Measurements from ENCODE around the gene MATK. TPM values are rescaled to one million over a fixed set of nuclear protein-coding genes. Genes with fewer than 3 reads are reported as not detected.
A peak's percentile ranks its signal among the peaks of the same experiment; 100 is the strongest.
"Not testable (repeated sequence)": the region's sequence is repeated elsewhere in the genome, so short reads cannot be mapped to it uniquely, and the experiment has no call there.

MATK gene
- total RNA-seq, 1 donor from 2014 or later = 0.20 TPM

DNA sequence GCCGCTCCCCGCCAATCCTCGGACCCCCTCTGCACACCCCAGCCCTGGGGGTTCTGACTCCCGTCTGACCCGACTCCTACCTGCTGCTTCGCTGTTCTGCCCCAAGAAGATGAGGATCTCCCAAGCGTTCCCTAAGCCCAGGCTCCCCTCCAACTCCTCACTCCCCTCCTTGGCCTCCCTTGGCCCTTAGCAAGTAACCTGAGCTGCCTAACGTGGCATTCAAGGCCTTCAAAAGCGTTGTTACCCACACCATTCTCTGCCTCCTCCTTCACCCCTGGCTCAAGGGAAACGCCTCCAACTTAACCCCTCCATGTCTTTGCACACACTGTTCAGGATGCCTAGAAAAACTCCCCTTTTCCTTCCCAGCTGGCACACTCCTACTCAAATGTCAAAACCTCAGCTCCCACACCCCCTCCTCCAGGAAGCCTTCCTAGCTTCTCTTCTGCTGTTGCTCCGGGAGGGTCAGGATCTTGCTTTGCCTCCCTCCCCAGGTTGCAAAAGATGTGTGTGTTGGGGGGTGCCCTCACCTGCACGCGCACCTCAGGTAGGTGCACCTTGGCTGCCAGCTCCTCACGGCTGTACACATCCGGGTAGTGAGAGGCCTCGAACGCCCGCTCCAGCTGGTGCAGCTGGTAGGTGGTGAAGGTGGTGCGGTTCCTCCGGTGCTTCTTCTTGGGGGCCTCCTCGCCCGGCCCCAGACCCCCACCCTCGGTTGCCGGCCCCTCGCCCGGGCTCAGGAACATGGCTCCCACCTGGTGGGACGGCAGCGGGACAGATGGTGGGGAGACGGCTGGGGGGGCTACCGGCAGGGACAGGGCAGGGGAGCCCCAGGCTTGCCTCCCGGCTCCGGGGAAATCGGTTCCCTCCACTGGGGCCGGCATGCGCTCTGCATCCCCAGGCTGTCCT is 14.9 kb downstream of the MATK start:
- no peak for DNase-seq (ENCODE audit: low read depth in 2 of 2)

DNA sequence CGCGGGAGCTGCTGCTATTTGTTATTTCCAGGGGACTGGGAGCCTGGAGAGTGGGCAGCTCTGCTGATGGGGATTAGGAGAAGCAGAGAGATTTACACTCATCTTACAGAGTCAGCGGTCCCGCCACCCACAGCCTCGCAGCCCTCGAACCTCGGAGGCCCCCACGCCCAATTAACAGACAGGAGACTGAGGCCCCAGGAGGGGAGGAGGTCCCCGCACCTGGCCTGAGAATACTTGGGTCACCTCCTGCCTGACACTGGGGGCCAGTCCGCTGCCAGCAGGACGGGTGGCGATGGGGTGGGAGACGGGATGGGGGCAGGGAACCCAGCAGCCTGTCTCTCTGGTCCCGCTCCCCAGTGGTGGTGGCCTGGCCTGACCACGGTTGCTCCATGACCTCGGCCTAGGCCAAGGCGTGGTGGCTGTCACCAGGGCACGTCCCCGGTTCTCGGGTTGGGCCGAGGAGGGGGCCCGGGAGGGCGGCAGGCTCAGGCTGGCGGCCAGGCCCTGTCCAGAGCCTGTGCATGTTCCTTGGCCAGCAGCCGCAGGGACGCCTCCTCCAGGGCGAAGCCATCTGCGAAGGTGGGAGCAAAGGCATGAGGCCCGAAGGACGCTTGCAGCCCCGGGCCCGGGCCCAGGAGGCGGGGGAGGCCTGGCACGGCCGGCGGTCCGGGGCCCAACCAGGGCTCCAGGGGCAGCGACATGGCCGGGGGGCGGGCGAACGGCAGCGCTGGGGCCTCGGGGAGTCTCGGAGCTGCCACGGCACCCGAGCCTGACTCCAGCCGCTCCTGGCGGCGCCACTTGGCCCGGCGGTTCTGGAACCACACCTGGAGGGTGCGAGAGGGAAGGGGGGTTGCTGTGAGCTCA is 15.8 kb downstream of the MATK start:
- no peak for DNase-seq (ENCODE audit: low read depth in 2 of 2)

DNA sequence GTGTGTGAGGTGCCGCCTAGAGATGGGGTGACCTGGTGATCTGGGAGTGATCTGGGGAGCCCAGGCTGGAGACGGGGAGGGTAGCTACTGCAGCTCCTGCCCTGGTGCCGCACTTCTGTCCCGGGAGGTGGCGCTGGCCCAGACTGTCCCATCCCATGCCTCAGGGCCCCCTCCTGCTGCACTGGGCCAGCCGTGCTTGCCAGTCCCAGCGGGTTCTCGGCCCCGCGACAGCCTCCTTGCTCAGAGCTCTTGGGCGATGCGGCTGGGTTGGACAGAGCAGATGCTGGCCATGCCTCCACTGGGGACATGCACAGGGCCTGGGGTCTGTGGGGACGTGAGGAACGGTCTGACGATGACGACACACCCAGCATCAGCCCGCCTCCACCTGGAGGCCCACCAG is 16.7 kb downstream of the MATK start:
- DNase-seq (ENCODE audit: low read depth in 2 of 2) = no peak

DNA sequence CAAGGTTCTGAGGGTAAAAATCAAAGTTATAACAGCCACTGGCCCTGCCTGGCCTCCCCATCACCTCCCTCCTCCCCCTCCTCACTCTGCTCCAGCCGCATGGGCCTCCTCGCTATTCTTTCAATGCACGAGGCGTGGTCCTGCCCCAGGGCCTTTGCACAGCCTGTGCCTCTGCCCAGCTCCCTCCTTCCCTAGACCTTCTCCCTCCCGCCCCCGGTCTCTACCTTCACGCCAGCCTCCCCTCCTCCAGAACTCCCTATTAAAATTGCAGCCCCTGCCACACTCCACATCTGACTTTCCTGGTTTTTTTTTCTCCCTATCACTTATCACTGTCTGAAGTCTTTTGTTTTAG is 17.5 kb downstream of the MATK start:
- DNase-seq (ENCODE audit: low read depth in 2 of 2) = no peak

DNA sequence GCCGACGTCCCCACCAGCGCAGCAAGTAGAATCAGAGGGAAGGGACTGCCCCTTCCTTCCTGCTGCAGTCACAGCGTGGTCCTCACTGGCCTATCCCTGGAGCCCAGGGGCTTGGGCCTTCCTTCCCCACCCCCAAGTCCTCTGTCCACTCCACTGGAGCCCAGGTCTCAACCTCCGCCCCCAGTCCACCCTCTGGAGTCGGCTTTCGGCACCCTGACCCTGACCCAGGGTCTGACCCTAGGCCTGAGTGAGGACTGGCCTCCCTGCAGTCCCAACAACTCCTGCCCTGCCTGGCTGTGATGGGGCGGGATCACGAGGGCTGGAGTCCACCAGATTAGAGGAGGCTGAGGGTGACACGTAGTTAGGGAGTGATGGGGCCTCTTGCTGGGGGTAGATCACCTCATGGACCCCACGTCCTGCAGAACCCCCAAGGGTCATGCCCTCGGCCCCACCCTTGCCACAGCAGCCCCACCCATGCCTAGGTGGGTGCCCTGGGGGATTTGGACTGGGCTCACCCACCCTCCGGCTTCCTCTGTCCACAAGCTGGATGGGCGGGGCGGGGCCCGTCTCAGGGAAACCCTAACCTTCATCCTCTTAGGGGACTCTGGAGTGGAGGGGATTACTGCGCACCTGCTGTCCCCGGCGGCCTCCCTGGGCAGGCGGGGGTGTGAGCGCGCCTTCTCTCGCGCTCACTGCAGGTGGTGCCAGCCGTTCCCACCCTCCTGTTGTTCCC is 18.0 kb downstream of the MATK start:
- peak; percentile 22 to 47 for DNase-seq (ENCODE audit: low read depth in 2 of 2)

DNA sequence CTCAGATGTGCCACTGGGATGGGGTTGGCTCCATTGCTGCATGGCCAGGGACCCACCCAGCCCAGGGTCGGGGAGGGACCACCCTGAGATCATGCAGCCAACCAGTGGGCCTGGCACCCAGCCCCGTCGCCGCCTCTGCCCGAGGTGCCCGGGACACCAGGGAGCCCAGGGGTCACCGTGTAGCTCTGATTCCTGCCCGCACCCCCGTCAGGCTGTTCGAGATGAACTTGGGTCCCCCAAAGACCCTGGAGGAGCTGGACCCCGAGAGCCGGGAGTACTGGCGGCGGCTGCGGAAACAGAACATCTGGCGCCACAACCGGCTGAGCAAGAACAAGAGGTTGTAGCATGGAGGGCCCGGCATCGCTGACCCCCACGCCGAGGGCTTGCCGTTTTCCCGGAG is 19.1 kb downstream of the MATK start:
- DNase-seq (ENCODE audit: low read depth in 2 of 2) = no peak

DNA sequence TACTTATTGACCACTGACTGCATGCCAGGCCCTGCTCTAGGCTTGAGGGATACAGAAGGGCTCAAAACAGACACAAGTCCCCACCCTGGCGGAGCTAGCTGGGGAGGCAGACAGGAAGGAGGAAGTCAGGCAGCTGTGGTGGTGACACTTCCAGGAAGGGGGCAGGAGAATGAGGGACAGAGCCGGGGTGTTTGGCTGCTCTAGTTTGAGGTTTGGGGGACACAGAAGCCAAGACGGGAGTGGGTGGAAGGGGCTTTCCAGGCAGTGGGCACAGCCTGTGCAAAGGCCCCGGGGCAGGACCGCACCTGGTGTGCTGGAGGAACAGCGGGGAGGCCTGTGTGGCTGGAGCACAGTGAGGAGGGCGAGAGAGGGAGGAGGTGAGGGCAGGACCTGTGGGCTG is 19.7 kb downstream of the MATK start:
- DNase-seq (ENCODE audit: low read depth in 2 of 2) = no peak

DNA sequence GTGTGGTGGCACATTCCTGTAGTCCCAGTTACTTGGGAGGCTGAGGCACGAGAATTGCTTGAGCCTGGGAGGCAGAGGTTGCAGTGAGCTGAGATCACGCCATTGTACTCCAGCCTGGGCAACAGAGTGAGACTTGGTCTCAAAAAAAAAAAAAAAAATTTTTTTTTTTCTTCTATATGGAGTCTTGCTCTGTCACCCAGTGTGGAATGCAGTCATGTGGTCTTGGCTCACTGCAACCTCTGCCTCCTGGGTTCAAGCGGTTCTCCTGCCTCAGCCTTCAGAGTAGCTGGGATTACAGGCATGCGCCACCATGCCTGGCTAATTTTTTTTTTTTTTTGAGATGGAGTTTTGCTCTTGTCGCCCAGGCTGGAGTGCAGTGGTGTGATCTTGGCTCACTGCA is 20.4 kb downstream of the MATK start:
- DNase-seq (ENCODE audit: low read depth in 2 of 2) = peak in 1 of 2 donors; percentile 40

DNA sequence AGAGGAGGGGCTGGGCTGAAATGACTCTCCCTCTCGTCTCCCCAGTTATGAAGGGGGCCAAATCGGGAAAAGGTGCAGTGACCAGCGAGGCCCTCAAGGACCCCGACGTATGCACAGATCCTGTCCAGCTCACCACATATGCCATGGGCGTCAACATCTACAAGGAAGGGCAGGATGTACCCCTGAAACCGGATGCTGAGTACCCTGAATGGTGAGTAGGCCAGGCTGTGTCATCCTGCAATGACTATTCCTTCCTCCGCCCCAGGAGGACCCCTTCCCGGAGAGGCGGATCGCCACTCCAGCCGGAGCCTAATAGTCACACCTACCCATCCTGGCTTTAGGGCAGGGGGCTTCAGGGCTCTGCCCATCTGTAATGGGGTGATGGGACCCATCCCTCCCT is 21.1 kb downstream of the MATK start:
- DNase-seq (ENCODE audit: low read depth in 2 of 2) = peak in 1 of 2 donors; percentile 67

DNA sequence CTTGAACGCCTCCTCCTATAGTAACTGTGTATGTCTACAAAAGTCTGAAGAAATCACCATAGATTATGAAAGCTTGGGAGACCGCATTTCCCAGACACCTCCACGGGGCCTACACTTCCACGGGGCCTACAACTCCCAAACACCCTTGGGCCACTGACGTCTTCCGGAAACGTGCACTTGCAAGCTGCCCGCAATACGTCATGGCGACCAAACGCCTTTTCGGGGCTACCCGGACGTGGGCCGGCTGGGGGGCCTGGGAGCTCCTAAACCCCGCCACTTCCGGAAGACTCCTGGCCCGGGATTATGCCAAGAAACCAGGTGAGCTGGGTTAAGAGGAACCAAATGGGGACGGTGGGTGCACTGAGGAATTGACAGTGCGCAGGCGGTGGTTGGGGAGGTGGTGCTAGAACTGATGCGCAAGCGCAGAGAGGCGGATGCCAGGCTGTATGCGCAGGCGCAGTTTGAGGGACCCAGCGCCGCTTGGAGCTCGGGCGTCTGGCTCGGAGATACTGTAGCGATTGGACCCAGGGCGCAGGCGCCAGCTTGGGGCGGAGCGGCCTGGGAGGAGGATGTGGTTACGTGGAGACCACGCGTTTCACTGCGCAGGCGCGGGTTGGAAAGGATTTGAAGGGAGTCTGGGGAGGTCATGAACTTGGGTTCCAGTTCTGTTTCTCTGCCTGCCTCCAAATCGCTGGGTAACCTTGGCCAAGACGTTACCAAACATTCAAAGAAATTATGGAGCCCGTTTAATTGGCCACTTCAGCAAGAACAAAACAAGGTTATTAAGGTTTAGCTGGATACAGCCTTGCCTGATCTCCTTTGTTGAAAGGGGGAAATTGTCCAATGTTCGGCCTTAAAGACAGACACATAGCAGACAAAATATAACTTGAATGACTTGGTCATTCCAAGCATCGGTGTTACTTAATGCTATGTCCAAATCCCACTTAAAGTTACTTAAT is 23.4 kb downstream of the MATK start, which contains the start of gene MRPL54:
Gene MRPL54, plus strand, starts transcription at position 182 of the 959 bp plus-strand sequence. Its CDS starts 19 bp downstream, at position 201.
- peak; percentile 98 to 99 for DNase-seq (ENCODE audit: low read depth in 2 of 2)

DNA sequence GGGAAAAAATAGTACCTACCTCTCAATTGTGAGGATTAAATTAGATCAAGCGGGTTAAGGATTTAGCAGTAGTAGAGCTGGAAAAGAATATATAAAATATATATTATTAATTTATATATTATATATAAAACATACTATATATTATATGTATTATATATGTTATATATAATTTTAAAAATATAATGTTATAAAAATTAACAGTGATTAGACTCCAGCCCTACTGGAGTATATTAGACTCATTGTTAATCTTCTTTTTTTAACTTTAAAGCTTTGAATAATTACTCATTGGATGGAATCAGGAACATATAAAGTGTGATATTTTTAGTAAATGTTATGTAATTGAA is 24.1 kb downstream of the MATK start:
- DNase-seq (ENCODE audit: low read depth in 2 of 2) = no peak

DNA sequence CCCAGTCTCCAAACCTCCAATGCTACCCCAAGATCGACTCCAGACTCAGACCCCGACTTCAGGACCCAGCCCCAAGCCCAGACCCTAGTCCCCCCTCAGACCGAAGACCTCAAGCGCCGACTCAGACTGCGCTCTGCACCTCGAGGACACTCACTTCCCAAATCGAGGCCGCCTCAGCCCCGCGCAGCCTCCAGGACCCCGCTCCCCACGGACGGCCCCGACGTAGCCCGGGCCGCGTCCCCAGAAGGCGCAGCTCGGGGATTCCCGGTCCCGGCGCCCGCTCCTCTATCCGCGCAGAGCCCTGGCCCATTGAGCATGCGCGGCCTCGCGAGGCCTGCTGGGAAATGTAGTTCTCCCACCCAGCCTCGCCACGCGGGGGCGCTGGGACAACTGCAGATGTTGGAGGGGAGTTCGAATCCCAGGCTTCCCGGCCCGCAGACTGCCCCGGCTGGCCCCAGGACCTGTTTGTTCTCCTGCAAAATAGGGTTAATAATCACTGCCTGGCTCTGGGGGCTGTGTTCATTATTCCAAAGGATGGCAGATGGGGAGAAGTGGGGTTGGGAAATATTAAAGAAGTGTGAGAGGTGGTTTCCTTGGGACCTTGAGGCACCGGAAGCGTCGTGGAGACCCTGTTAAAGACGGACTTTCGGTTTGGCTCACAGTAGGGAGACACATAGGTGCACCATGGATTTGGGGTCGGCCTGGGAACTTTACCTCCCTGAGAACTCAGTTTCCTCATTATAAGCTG is 24.6 kb downstream of the MATK start, which contains the start of gene APBA3:
Gene APBA3, minus strand, starts transcription at position 311 of the 748 bp plus-strand sequence. CDS start 1,428 bp downstream, outside the sequence.
- peak; percentile 91 to 95 for DNase-seq (ENCODE audit: low read depth in 2 of 2)

DNA sequence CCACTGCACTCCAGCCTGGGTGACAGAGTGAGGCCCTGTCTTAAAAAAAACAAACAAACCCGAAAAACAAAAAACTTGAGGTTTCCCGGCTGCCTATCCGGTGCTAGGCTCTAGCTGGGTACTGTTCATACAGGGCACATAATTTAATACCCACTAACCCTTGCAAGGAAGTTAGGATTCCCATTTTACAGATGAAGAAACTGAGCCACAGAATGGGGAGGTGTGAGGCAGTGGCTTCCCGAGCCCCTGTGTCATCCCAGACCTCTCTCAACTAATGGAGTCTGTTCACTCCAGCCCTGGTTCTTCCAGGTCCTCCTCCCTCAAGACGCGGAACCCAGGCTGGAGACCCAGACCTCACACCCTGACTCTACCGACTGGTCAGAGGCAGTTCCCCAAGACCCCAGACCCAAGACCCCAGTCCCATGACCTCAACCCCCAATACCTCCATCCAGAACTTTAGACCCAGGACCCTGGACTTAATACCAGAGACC is 25.3 kb downstream of the MATK start:
- peak in 1 of 2 donors; percentile 18 for DNase-seq (ENCODE audit: low read depth in 2 of 2)

DNA sequence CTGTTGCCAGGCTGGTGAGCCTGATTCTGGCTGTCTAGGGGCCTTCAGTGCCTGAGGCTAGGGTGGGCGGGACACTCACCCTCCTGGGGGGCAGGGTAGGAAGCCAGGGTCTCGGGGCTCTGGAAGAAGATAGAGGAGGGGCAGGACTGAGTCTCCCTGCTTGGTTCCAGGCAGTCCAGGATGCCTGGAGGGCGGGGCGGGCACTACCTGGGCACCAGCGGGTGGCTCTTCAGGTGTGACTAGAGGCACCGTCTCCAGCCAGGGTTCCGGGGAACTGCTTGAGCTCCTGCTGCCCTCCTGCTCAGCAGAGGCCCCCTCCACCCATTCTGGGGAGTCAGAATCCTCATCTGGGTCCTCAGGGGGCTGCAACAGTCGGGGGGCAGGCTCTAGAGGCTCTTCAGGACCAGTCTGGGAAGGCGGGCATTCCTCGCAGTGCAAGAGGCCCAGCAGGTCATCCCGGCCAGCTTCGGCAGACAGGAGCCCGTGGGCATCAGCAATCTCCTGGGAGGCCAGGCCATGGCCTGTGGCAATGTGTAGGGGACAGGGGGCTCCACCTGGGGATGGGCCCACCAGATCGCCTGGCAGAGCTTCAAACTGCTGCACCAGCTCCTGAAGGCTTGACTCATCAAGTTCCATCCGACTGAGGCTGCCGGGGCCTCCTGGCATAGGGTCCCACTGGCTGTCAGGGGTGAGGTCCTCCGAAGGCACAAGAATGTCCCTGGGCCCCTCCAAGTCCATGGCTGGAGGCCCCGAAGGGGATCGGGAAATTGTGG is 26.5 kb downstream of the MATK start:
- no peak for DNase-seq (ENCODE audit: low read depth in 2 of 2)

DNA sequence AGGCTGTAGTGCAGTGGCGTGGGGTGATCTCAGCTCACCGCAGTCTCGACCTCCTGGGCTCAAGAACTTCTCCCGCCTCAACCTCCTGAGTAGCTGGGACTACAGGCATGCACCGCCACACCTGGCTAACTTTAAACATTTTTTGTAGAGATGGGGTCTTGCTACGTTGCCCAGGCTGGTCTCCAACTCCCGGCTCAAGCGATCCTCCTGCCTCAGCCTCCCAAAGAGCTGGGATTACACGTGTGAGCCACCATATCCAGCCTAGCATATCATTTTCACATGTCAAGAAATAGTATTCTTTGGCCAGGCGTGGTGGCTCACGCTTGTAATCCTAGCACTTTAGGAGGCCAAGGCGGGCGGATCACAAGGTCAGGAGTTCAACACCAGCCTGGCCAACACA is 27.9 kb downstream of the MATK start:
- DNase-seq (ENCODE audit: low read depth in 2 of 2) = not testable (repeated sequence)

DNA sequence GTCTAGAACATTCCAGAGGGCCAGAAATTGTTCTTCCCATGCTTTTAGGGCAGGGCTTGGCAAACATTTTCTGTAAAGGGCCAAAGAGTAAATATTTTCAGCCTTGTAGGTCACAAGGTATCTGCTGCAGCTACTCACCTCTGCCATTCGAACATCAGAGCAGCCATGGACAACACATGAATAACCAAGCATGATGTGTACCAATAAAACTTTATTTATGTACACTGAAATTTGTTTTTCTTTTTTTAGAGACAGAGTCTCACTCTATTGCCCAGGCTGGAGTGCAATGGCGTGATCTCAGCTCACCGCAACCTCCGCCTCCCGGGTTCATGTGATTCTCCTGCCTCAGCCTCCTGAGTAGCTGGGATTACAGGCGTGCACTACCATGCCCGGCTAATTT is 28.5 kb downstream of the MATK start:
- DNase-seq (ENCODE audit: low read depth in 2 of 2) = not testable (repeated sequence)

DNA sequence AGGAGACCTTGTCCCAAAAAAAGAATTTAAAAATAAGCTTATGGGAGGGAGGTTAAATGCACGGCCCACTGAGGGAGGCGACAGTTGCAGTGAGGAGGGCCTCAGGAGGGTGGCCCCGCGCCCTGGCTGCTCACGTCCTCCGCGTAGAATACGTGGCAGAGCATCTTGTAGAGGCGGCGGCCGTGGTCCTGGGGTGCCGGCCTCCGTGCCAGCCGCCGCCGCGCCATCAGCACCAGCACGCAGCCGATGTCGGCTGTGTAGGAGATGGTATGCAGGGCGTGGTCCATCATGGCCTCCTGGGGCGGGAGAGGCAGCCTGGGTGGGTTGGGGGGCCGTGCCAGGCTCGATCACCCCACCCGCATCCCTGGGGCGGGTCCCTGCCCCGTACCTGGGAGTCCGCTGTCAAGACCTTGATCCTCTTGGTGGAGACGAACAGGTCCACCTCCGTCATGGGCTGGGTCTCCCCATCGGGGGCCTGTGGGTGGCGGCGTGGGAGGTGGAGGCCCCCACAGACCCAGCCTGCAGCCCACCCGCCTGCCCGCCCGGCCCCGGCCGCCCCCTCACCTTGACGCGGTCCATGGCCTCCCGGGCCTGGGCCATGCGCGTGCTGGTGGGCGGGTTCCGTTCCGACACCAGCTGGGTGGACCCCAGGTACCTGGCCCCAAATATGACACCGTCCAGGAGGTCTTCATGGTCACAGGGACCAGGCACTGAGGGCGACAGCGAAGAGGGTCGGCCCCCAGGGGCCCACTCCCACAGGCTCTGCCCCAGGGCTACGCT is 32.4 kb downstream of the MATK start:
- no peak for DNase-seq (ENCODE audit: low read depth in 2 of 2)

DNA sequence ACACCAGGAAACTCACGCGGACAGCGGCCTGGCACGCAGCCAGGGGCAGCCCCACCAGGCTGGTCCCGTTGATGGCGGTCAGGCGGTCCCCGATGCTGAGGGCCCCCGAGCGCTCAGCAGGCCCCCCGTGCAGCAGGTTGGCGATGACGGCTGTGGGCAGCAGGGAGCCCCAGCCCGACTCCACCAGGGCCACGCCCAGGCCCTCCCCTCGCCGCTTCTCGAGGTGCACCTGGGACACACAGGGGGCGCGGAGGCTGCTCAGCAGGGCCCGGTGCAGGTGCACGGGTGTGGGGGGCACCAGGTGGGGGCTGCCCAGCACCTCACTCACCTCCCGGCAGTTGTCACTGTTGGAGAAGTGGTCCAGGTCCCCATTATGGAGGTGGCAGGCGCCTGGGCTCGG is 33.7 kb downstream of the MATK start:
- no peak for DNase-seq (ENCODE audit: low read depth in 2 of 2)
